Right ventricle myocardium superior (tissue), 1 donor: Measurements from ENCODE around the gene PFAS. TPM values are rescaled to one million over a fixed set of nuclear protein-coding genes. Genes with fewer than 3 reads are reported as not detected.

Experiments
- ATAC-seq: fragments of 200-7000 bp; cut with Tn5 transposase; one replicate; pipeline ENCODE4 v1.9.1; 2020; ENCODE audit warnings: mild to moderate bottlenecking; ENCODE audit not compliant: poor library complexity
- DNase-seq: peaks from one replicate; pipeline ENCODE4 v3.0.0-alpha.2; 2020
- intact Hi-C: fragments of 100-400 bp; cut with DNase I; formaldehyde crosslinking; loops from one replicate; pipeline ENCODE4 v1.11.2; 2022
- total RNA-seq: library from RNA; stranded (reverse); fragmentation: NEBNext Ultra II Directional; extraction: Animal tissue kit (Norgen Biotek cat#: 25700); gene quantifications from one replicate; pipeline ENCODE4 v1.2.1, GENCODE V29; 2021
- donor health status: DM: no; HTN: yes; CAD: no; lungs with severe emphysema.

Gene PFAS
- total RNA-seq, 1 donor from 2014 or later: 10.0 TPM

DNA sequence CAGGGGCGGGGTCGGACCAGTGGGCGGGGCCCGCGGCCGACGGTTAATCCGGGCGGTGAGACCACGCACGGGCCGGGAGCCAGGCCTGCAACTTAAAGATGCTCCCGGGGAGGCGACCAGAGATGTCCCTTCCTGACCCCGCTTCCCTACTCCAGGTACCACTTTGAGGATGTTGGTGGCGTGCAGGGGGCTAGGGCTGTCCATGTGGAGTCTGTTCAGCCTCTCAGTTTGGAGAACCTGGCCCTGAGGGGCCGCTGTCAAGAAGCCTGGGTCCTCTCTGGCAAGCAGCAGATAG, 40.0 kb downstream of the PFAS start:
- no peak for ATAC-seq
- intact Hi-C loops: no loop called here
- DNase-seq: peak; percentile 91

DNA sequence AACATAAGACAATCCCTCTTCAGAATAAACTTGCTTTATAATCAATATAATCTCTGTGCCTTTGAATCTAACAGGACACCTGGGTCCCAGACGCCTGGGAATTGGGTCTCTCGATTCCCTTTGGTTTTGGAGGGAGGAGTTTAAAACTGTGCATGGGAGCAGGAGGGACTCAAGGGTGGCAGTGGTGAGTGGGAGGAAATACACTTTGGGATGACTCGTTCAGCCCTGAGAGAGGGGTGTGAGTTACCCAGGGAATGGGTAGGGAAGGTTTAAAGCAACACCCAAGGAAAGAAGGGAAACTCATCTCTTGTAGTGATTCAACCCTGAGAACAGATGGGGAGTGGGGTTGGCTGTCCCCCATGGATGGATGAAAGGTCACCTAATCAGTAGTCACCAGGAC, 41.0 kb downstream of the PFAS start:
- DNase-seq: no peak
- no peak for ATAC-seq
- intact Hi-C loops: loop anchor here (10.0 kb wide), 2 partner anchors 45 to 215 kb away; partner anchors contain the start of genes CTC1 and PFAS

DNA sequence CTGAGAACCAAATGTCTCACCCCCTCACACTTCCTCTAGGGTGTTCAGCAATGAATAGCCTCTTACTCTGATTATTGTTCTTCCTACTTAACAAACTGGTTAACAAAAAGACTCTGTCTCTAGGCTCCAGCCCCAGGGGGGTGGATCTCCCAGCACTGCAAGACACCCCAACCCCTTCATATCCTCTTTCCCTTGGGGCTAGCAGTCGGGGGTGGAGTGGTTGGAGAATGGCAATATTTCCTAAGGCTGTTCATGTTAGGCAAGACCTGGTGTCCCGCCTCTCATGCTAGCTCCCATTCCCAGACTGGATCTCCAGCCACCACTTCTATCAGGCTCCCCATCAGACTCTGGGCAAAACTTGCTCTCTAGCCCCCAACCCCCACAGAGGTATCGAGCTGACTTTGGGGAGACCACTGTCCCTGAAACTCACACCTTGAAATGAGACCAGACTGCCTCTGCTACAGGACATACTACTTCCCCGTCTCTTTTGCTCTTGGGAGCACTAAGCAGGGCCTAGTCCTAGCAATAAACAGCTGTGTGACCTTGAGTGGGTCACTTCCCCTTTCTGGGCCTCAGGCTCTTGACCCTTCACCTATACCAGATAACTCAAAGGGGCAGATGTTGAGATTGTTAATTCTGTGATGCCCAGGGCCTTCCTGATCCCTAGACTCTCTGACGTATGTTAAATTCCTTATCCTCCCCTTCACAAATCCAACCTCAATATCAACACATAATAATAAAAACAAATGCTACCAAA, 43.7 kb downstream of the PFAS start:
- intact Hi-C loops: loop anchor here (10.0 kb wide), 2 partner anchors 48 to 218 kb away; partner anchors contain the start of genes CTC1 and PFAS
- no peak for DNase-seq
- no peak for ATAC-seq

DNA sequence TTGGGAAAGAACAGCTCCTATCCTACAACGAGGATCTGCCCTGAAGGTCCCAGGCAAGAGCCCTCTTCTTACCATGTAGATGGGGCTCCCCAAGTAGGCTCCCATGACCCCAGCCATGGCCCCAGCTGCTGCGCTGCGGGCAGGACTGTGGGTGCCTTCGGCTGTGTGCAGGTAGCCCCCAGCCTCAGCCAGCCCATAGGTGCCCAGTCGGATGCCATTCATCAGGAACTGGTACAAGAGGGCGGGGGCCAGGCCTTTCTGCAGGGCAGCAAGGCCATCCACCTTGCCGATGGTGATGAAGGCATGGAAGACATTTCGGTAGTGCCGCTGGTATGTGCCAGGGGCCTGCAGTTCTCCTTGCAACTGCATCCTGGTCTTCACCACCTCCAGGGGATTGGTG, 45.3 kb downstream of the PFAS start:
- intact Hi-C loops: loop anchor here (10.0 kb wide), 2 partner anchors 50 to 220 kb away; partner anchors contain the start of genes CTC1 and PFAS
- no peak for DNase-seq
- no peak for ATAC-seq

DNA sequence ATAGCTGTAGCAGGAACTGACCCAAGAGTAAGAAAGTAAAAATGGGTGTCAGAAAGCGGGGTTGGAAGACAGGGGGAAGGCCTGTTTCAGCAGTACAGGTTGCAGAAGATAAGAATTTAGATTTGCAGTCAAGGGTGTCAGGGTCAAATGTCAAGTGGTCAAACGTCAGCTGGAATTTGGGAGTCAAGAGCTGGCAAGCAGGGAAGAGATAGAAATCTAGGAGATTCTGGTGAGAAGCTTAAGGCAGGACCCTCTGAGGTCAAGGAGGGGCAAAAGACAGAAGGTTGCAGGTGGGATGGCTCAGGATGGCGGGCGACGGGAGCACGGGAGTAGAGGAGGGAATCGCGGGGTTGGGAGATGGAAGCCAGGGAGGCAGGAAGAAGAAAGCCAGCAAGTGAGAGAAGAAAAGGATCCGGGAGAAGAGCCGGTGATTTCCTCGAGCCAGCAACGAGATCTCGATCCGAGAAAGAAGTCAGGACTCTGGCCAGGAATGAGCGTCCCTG, 45.8 kb downstream of the PFAS start:
- peak; percentile 32 for ATAC-seq
- no peak for DNase-seq
- intact Hi-C loops: loop anchor here (10.0 kb wide), 2 partner anchors 50 to 220 kb away; partner anchors contain the start of genes CTC1 and PFAS

DNA sequence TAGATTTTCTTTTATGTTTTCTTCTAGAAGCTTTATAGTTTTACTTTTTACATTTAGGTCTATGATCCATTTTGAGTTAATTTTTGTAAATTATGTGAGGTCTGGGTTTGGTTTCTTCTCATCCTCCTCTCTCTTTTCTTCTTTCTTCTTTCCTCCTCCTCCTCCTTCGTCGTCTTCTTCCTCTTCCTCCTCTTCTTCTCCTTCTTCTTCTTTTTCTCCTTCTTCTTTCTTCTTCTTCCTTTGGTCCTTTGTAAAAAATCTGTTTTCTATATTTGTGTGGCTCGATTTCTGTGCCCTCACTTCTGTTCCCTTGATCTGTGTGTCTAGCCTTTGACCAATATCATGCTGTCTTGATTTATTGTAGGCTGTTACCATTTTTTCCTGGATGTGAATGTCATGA, 51.1 kb downstream of the PFAS start:
- DNase-seq (no peak), ATAC-seq (no peak)
- intact Hi-C loops: no loop called here

DNA sequence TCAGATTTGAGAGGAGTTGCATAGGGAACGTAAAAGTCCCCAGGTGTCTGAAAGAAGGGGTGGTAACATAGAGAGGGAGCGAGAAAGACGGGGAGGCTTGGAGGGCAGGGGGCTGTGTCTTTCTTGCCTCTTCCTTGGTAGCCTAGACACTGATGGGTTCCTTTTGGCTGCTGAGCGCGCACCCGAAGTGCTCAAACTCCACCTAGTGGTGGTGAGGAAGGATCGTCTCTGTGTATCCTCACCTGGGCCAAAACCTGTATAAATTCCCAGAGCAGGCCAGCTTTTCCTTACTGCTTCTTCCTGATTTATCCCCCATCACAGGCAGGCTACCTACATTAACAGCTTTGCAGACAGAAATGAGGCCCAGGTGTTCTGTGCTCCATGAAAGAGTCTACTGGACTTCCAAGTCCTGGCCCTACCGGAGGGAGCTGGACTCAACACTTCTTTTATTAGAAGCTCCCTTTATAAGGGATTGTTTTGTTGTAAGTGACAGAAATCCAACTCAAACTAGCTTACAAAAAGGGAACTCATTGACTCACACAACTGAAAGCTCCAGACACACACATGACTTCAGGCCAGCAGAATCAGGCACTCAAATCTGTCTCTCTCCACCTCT, 51.6 kb downstream of the PFAS start:
- intact Hi-C loops: no loop called here
- DNase-seq (peak; percentile 67), ATAC-seq (peak; percentile 93)

DNA sequence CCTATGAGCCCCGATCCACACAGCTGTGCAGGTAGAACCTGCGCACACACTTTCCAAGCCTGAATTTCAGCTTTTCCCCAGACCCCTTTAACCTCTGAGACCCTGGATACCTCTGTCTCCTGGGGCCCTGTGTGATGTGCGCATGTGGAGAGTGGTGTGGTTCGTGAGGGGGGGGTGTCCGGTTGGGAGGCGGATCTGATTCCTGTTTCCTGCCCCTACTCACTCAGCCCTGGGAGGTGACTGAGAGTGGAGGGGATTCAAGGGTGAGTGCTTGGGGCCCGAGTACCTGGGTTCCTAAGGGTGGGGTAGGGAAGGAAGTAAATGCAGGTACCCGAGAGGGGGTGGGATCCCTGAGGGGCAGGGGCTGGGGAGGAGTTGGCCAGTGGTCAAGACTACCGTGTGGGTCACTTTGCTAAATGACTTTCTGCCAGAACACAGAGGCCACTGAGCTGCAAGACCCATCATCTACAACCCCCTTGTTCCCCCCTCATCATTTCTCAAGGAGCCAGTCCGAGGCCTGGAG, 61.6 kb downstream of the PFAS start:
- peak; percentile 61 for ATAC-seq
- intact Hi-C loops: no loop called here
- no peak for DNase-seq

DNA sequence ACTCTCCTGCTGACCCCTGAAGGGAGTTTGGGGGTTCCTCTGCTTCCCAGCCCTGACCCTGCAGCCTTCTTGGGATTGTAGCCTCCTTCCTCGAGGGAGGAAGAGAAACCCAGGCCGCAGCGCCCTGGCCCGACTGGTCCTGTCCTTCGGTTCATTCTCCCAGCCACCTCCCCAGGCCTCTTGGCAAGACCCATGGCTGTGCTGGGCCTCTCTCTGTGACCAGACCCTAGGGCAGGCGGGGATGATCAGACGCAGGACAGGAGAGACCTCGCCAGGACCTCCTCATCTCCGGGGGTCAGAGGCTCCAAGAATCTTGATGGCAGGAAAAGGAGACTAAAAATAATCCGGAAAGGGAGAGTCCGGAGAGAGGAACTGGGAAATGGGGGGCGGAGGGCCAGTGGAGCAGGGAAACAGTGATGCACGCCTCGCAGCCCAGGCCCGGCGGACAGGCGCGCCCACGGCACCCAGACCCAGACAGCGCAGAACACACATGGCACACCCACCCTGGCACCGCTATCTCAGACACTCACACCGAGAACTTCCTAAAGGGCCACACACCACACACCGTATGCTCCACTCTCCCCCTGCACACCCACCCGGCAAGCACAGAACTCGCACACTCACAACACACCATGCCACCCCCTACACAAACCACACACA, 62.2 kb downstream of the PFAS start:
- DNase-seq: peak; percentile 57
- intact Hi-C loops: no loop called here

DNA sequence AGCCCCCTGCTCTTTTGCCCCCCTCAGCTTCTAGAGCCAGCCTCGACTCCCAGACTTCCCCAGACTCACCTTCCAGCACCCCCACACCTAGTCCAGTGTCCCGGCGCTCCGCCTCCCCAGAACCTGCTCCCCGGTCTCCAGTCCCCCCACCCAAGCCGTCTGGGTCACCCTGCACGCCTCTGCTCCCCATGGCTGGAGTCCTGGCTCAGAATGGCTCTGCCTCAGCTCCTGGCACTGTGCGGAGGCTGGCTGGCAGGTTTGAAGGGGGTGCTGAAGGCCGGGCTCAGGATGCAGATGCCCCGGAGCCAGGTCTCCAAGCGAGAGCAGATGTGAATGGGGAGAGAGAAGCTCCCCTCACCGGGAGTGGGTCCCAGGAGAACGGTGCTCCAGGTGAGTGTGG, 63.2 kb downstream of the PFAS start:
- intact Hi-C loops: no loop called here
- ATAC-seq (no peak), DNase-seq (no peak)

More for the DNA sequence above, 62.2 kb downstream of the PFAS start:
- peak; percentile 23 for ATAC-seq

DNA sequence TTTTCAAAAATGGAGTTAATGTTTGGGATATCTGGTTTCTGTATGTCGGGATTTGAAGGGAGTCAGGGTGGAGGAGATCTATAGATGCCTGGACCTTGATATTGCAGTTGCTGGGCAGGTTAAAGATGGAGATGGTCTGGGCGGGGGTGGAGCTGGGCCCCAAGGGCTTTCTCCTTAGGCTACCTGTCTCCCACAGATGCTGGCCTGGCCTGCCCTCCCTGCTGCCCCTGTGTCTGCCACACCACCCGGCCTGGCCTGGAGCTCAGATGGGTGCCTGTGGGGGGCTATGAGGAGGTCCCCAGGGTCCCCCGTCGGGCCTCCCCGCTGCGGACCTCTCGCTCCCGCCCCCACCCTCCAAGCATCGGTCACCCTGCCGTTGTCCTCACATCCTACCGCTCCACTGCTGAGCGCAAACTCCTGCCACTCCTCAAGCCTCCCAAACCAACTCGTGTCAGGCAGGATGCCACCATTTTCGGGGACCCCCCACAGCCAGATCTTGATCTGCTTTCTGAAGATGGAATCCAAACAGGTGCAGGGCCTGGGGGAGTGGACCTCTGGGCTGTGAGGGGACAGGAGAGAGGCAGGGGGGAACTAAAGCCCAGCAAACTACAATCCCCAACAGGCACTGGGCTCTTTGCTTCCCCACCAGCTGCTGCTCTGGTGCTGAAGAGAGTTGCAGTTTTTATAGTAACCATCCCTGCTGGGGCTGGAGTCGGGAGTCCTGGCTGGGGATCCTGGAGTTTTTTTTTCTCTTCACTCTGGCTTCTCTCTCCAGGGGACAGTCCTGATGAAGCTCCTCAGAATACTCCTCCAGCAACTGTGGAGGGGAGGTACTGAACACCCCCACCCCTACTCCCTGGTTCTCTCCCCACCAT, 63.9 kb downstream of the PFAS start:
- DNase-seq (no peak), ATAC-seq (no peak)
- intact Hi-C loops: no loop called here

DNA sequence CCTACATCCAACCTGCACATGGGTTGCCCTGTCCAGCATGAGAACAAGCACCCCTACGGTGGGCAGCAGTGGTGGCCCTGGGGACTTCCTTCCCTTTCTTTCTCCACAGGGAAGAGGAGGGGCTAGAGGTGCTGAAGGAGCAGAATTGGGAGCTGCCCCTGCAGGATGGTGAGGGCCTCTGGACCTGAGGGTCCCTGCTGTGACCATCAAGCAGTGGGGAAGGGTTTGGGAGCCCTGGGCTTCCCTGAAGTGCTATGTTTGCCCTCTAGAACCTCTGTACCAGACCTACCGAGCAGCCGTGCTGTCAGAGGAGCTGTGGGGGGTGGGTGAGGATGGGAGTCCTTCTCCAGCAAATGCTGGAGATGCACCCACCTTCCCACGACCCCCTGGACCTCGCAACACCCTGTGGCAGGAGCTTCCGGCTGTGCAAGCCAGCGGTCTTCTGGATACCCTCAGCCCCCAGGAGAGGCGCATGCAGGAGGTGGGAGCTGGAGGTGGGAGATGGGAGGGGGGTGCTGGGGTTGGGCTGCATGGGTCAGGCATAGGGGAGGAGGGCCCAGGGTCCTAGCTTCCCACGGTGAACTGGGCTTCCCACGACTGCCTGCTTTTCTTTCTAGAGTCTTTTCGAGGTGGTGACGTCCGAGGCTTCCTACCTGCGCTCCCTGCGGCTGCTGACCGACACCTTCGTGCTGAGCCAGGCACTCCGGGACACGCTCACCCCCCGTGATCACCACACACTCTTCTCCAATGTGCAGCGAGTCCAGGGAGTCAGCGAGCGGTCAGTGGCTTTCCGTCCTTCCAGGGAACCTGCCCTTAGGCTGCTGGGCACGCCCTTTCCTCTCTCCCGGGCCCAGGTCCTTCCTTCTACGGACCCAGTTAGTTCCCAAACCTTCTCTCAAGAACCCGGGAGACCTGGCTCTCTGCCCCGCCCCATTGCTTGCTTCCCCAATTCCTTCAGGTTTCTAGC, 66.0 kb downstream of the PFAS start:
- intact Hi-C loops: no loop called here
- DNase-seq: no peak
- ATAC-seq: no peak

DNA sequence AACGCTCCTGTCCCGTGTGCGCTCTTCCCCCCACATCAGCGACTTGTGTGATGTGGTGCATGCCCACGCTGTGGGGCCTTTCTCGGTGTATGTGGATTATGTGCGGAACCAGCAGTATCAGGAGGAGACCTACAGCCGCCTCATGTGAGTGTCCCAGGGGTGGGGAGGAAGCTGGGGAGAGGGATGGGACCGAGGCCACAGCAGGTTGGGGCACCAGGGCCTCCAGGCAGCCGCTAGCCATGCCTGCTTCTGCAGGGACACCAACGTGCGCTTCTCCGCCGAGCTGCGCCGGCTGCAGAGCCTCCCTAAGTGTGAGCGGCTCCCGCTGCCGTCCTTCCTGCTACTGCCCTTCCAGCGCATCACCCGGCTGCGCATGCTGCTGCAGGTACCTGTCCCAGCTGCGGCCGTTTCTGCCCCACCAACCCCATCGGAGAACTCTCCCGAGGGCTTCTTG, 66.7 kb downstream of the PFAS start:
- DNase-seq (no peak), ATAC-seq (no peak)
- intact Hi-C loops: no loop called here

DNA sequence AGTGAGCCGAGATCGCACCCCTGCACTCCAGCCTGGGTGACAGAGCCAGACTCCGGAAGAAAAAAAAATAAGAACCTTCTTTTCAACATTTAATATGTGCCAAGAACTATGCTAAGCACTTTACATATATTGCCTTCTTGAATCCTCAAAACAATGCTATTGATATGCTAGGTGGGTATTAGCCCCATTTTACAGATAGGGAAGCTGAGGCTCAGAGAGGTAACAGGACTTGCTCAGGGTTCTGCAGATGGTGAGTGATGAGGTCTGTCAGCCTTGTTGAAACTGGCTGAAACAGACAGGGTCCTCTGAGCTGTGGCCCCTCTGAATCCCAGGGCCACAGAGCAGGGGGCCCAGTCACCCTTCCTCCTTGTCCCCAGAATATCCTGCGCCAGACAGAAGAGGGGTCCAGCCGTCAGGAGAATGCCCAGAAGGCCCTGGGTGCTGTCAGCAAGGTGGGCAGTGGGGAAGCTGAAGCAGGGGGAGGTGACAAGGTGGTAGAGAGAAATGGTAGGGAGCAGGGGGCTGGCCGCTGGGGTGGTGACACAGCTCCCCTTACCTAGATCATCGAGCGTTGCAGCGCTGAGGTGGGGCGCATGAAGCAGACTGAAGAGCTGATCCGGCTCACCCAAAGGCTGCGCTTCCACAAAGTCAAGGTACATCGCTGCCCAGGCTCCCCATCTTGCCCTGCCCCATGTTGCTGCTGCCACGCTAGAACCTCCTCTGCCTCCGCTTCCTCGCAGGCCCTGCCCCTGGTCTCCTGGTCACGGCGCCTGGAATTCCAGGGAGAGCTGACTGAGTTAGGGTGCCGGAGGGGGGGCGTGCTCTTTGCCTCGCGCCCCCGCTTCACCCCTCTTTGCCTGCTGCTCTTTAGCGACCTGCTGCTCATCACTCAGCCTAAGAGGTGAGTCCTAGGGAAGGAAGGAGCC, 69.2 kb downstream of the PFAS start:
- ATAC-seq (no peak), DNase-seq (no peak)
- intact Hi-C loops: no loop called here
